Muscle of leg (tissue), 11 donors: ENCODE data around the gene RAD51B. TPM values are rescaled to one million over a fixed set of nuclear protein-coding genes. Genes with fewer than 3 reads are reported as not detected.

Experiments used
- DNase-seq: peaks from one replicate; pipeline ENCODE4 v3.0.0; 2013
- H3K27ac ChIP-seq: one replicate; pipeline ENCODE4 v1.5.1; 2013; ENCODE audit warnings: mild to moderate bottlenecking, low read length, control low read depth
- H3K27me3 ChIP-seq: one replicate; pipeline ENCODE4 v1.6.1; 2013; ENCODE audit warnings: low read length; ENCODE audit not compliant: control insufficient read depth, insufficient read depth
- H3K36me3 ChIP-seq: one replicate; pipeline ENCODE4 v1.6.1; 2013; ENCODE audit warnings: low read length; ENCODE audit not compliant: control insufficient read depth, insufficient read depth
- H3K4me1 ChIP-seq: one replicate; pipeline ENCODE4 v1.6.1; 2013; ENCODE audit warnings: low read length; ENCODE audit not compliant: control insufficient read depth, insufficient read depth
- H3K4me3 ChIP-seq: one replicate; pipeline ENCODE4 v1.5.1; 2013; ENCODE audit warnings: low read length, control low read depth
- H3K9me3 ChIP-seq: replicated peaks from 2 replicates; pipeline ENCODE4 v1.6.1; 2013; ENCODE audit warnings: low read depth, low read length; ENCODE audit not compliant: control insufficient read depth
- WGBS: methylation state at CpG from one replicate; pipeline ENCODE4 v1.1.5; 2013; ENCODE audit warnings: missing lambda C conversion rate; ENCODE audit not compliant: insufficient coverage; 5-methylcytosine and 5-hydroxymethylcytosine counted together
- polyA plus RNA-seq, 8 donors: library from polyadenylated mRNA; unstranded; fragments of 120-200 nt; gene quantifications; one replicate each; pipeline versions ENCODE4 v1.2.1 to v1.2.3, GENCODE V29; 2013; ENCODE audit warnings: inconsistent platforms in 1 of 8, low replicate concordance in 1 of 8; ENCODE audit not compliant: insufficient read length in 8 of 8, insufficient read depth in 1 of 8
- total RNA-seq: library from RNA; stranded (reverse); fragments of 120-200 nt; gene quantifications from one replicate; pipeline ENCODE4 v1.2.4, GENCODE V29; 2013

The RAD51B gene
- total and polyA plus RNA-seq, 9 donors, result 6.0 to 16.5 (median 7.2) TPM

- H3K9me3 ChIP-seq, result peaks cover 13% of the 10 kb centered on the region
- H3K27me3 ChIP-seq, result no peaks in the 10 kb centered on the region
- H3K36me3 ChIP-seq, result no peaks in the 10 kb centered on the region
- H3K4me3 ChIP-seq, result no peak overlapping the region
- WGBS, result no CpG with 5 or more reads among the region's 2 CpGs
- H3K27ac ChIP-seq, result no peak overlapping the region
- DNase-seq, result no peak
- H3K4me1 ChIP-seq, result peaks cover 12% of the 10 kb centered on the region
These were observed 825.8 kb downstream of the RAD51B start for GRCh38 chr14:68645371-68645770.

DNA sequence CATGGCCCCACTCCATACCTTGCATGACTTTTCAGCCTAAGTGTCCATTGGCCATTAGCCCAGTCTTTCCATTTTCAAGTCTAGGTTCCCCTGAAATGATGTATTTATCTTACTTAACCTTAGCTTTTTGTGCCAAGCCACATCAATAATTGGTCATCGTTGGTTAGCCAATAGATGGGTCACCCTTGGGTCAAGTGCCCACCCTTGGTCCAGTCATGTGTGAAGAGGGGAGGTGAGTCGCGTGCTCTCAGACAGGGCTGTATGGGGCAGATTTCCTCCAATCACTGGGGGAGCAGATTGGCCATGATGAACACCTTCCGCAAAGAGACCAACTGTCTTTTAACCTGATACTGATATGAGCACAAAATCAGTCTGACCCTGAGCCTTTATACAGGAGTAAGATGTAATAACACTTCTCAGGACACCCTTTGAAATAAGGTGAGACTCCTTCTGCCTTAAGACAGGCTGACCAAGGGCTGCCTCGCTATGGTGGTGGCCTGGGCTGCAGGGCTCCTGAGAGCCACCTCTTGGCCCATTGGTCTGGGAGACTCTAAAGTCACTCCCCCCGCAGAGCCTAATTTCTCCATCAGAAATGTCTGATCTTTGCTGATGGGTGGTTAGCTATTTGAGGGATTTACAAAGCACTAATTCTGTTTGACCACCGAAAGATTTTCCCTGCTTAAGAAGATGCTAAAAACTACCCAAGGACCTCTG, 830.1 kb downstream of the RAD51B start:
- H3K27me3 ChIP-seq, result no peaks in the 10 kb centered on the region
- WGBS, result 40% methylated on average over 1 of the region's 7 CpGs
- H3K4me1 ChIP-seq, result peaks cover 35% of the 10 kb centered on the region
- DNase-seq, result no peak
- no peak overlapping the region for H3K4me3 ChIP-seq
- no peaks in the 10 kb centered on the region for H3K36me3 ChIP-seq
- no peaks in the 10 kb centered on the region for H3K9me3 ChIP-seq
- H3K27ac ChIP-seq, result no peak overlapping the region

DNA sequence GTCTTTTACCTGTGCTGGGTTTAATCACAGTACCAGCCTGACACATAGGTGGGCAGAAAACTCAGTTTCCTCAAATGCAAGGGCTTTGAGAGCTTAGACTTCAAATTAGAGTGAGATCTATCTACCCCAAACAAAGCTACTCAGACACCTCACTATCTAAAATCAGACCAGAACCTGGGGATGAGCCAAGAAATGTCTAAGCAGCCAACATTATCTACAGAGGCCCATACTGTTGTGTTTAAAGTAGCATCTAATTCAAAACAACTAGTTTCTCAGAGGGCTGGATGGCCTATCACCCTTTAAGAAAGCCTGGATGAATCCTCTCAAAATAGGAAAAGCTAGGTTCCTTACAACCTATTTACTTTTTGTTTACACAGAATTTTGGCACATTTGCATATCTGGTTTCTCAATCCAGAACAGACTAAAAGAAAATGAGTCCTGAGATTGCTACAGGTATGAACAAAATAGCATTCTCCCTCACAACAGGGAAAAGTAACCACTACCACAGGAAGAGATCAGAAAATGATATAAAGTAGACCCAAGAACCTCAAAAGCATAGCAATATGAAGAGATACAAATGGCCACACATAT, 830.9 kb downstream of the RAD51B start:
- Histone ChIP-seq H3K4me3 (no peak overlapping the region), H3K27ac (no peak overlapping the region), H3K4me1 (peaks cover 43% of the 10 kb centered on the region), H3K36me3 (no peaks in the 10 kb centered on the region), H3K9me3 (no peaks in the 10 kb centered on the region), H3K27me3 (no peaks in the 10 kb centered on the region)
- DNase-seq, result peak; percentile 50

- 89% methylated on average over 3 of the region's 4 CpGs for WGBS
These were observed 831.5 kb downstream of the RAD51B start for GRCh38 chr14:68651075-68651474.

DNA sequence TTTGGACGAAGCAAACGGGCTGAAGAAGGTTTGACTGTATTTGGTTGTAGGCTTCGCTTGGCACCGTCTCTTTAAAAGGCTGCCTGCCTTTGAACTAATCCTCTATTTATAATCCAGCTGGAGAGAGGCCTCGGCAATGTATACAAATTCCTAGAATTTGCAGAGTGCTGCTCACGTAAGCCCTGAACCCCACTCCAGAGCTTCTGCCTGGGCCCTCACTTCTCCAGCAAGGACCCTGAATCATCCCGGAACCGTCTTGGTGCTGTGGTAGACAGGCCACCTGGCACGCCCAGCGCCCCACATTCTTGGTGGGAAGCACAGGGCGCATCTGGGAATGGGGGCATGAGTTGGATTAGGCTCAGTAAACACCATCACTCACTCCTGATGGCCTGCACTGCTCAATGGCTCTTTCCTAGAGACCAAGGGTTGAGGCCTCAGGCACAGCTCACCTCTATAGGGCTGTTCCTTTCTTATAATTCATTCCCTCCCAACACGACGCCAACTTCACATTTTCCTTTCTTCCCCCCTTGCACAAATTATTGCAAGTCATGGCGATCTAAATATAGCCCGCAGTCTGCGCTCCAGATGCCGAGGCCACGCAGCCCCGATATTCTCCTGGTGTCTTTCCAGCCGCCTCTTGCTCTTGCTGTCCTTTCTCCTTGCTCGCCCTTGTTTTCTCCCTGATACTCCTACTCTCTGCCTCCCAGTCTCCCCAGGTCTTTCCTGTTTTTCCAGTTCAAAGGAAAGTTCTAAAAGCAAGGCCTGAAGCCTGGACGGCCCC, 832.3 kb downstream of the RAD51B start:
- Histone ChIP-seq H3K4me3 (no peak overlapping the region), H3K27me3 (no peaks in the 10 kb centered on the region), H3K27ac (peak overlapping the region; percentile 74), H3K4me1 (peaks cover 56% of the 10 kb centered on the region), H3K9me3 (no peaks in the 10 kb centered on the region), H3K36me3 (no peaks in the 10 kb centered on the region)
- DNase-seq, result peak; percentile 78
- WGBS, result 55% methylated on average over 14 of the region's 22 CpGs

More at GRCh38 chr14:68651075-68651474, 831.5 kb downstream of the RAD51B start:
- peak overlapping the region; percentile 8 for H3K27ac ChIP-seq
- H3K27me3 ChIP-seq, result no peaks in the 10 kb centered on the region
- no peaks in the 10 kb centered on the region for H3K36me3 ChIP-seq
- no peak for DNase-seq
- no peak overlapping the region for H3K4me3 ChIP-seq
- no peaks in the 10 kb centered on the region for H3K9me3 ChIP-seq
- peaks cover 49% of the 10 kb centered on the region for H3K4me1 ChIP-seq

GRCh38 chr14:68652433-68652690, 832.8 kb downstream of the RAD51B start:
- no peaks in the 10 kb centered on the region for H3K36me3 ChIP-seq
- no peaks in the 10 kb centered on the region for H3K9me3 ChIP-seq
- WGBS, result 70% methylated on average over 2 of the region's 6 CpGs
- no peak overlapping the region for H3K4me3 ChIP-seq
- no peak for DNase-seq
- peaks cover 56% of the 10 kb centered on the region for H3K4me1 ChIP-seq
- no peaks in the 10 kb centered on the region for H3K27me3 ChIP-seq
- peak overlapping the region; percentile 74 for H3K27ac ChIP-seq

- H3K4me3 ChIP-seq, result no peak overlapping the region
- no peaks in the 10 kb centered on the region for H3K9me3 ChIP-seq
- peaks cover 62% of the 10 kb centered on the region for H3K4me1 ChIP-seq
- no peak for DNase-seq
- WGBS, result no CpG with 5 or more reads among the region's 6 CpGs
- H3K36me3 ChIP-seq, result no peaks in the 10 kb centered on the region
- H3K27ac ChIP-seq, result no peak overlapping the region
- H3K27me3 ChIP-seq, result no peaks in the 10 kb centered on the region
These were observed 833.5 kb downstream of the RAD51B start for GRCh38 chr14:68653108-68653507.

DNA sequence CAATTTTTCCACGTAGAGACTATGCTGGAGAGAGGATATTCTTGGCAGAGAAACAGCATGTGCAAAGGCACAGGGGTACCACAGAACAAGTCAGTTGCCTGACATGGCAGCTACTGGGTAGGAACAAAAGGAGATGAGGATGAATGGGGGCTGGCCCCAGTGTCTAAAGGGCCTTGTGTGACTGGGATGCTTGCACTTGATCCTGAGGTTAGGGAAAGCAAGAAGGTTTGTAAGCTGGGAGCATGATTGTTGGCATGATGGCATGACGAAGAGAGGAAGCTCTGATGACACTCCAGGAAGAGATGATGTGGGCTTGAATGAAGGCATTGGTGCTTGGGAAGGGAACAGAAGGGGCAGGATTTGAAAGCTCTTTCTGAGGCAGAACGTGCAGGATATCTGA, 834.2 kb downstream of the RAD51B start:
- no peak for DNase-seq
- H3K4me3 ChIP-seq, result no peak overlapping the region
- no peaks in the 10 kb centered on the region for H3K36me3 ChIP-seq
- peaks cover 66% of the 10 kb centered on the region for H3K4me1 ChIP-seq
- H3K9me3 ChIP-seq, result no peaks in the 10 kb centered on the region
- H3K27ac ChIP-seq, result no peak overlapping the region
- WGBS, result 77% methylated on average over 3 of the region's 3 CpGs
- H3K27me3 ChIP-seq, result no peaks in the 10 kb centered on the region

- H3K4me1 ChIP-seq, result peaks cover 67% of the 10 kb centered on the region
- H3K27ac ChIP-seq, result peak overlapping the region; percentile 63
- H3K27me3 ChIP-seq, result no peaks in the 10 kb centered on the region
- no peak for DNase-seq
- H3K4me3 ChIP-seq, result no peak overlapping the region
- H3K9me3 ChIP-seq, result no peaks in the 10 kb centered on the region
- no peaks in the 10 kb centered on the region for H3K36me3 ChIP-seq
- WGBS, result 26% methylated on average over 4 of the region's 9 CpGs
These were observed 834.9 kb downstream of the RAD51B start for GRCh38 chr14:68654471-68654941.

GRCh38 chr14:68655021-68655831, 835.6 kb downstream of the RAD51B start:
- H3K36me3 ChIP-seq, result no peaks in the 10 kb centered on the region
- H3K27me3 ChIP-seq, result no peaks in the 10 kb centered on the region
- H3K9me3 ChIP-seq, result no peaks in the 10 kb centered on the region
- no peak overlapping the region for H3K4me3 ChIP-seq
- WGBS, result 29% methylated on average over 12 of the region's 19 CpGs
- DNase-seq, result peak; percentile 88
- H3K27ac ChIP-seq, result peak overlapping the region; percentile 63
- H3K4me1 ChIP-seq, result peaks cover 73% of the 10 kb centered on the region
